ENCODE results near the gene ZNF423.
"Not testable (repeated sequence)": the region's sequence is repeated elsewhere in the genome, so short reads cannot be mapped to it uniquely, and the experiment has no call there.

The ZNF423 gene

DNA sequence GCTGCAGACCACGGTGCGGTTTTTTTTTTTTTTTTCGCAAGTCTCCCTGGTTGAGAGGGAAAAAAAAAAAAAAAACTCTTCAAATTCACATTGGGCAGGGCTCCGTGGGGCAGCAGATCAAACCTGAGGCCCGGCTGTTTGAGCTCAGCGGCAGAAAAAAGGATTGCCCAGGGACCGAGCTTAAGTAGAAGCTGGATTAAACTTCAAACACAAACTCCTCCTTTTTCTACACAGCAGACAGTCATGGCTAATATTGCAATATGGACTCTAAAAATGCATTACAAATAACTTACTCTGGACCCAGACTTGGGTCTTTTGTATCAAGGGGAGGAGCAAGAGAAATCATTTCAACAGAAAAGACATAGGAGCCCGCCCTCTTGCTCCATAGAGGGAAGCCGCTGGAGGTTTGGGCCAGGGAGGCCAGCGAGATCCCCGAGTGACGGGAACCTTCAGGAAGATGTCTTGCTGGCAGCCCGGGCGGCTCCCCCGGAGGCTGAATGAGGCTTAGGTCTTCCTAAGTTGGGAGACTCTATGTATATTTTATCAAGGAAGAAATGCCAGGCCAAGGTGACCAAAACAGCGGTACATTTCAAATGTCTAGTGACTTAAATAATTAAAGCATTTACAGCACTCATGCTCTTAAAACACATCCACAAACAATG, 167.7 kb downstream of the ZNF423 start:
- DNase-seq = no peak

- no peak for DNase-seq
Observed at GRCh38 chr16:49687476-49688002, 168.4 kb downstream of the ZNF423 start.

GRCh38 chr16:49684696-49685095, 171.2 kb downstream of the ZNF423 start:
- no peak for DNase-seq

GRCh38 chr16:49682577-49683165, 173.2 kb downstream of the ZNF423 start:
- DNase-seq = no peak

GRCh38 chr16:49681217-49681883, 174.6 kb downstream of the ZNF423 start:
- no peak for DNase-seq

DNA sequence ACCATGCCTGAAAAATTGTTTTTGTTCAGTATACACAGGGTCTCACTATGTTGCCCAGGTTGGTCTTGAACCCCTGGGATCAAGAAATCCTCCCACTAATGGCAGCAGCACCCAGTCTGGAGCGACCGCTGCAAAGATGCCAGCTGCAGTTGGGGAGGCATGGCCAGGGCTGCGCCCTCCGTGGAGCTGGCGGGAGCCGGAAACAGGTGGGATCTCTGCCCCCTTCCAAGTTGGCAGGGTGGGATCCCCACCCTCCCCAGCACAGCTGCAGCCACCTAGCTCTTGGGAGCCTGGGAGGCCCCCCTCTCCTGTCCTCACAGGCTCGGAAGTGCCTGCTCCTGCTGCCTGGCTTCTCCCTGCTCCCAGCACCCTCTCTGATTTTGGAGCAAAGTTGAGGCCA, 176.8 kb downstream of the ZNF423 start:
- no peak for DNase-seq

DNA sequence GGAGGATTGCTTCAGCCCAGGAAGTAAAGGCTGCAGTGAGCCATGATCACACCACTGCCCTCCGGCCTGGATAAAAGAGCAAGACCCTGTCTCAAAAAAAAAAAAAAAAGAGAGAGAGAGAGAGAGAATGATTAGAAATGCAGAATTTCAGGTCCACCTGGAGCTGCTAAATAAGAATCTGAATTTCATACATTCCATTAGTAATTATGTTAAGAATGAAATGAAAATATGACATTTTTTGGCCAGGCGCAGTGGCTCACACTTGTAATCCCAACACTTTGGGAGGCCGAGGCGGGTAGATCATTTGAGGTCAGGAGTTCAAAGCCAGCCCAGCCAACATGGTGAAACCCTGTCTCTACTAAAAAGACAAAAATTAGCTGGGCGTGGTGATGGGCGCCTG, 178.3 kb downstream of the ZNF423 start:
- not testable (repeated sequence) for DNase-seq

DNA sequence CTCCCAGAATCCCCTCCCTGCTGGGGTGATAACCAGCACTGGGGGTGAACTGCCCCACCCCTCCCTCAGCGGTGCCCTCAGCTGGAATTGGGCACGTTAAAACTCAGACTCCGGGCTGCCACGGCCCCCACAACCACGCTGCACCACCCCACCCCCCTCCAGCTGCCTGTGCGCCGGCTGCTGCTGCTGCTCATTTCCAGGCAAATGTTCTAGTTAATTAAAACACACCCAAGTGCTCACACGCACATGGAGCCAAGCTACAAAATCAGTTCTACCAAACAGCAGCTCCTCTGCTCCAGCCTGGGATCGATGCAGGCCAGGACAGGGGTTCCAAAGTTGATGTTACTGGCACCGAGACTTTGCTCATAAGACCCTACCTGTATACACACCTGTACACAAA, 180.5 kb downstream of the ZNF423 start:
- no peak for DNase-seq

DNA sequence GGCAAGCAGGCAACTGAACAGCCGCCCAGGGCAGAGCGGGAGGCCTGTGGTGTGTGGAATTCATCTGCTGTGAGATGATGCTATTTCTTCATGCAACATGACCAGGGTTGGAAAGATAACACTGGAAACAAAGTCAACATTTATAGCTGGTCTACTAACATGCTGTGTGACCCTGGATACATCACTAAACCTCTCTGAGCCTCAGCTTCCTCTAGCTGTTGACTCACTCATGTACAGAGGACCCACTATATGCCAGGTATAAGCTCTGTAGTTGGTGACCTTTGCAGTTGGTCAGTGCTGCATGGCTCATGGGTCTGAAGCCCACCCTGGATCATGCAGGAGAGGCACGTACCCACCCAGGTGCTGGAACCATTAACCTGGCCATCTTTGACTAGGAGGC, 180.9 kb downstream of the ZNF423 start:
- no peak for DNase-seq

DNA sequence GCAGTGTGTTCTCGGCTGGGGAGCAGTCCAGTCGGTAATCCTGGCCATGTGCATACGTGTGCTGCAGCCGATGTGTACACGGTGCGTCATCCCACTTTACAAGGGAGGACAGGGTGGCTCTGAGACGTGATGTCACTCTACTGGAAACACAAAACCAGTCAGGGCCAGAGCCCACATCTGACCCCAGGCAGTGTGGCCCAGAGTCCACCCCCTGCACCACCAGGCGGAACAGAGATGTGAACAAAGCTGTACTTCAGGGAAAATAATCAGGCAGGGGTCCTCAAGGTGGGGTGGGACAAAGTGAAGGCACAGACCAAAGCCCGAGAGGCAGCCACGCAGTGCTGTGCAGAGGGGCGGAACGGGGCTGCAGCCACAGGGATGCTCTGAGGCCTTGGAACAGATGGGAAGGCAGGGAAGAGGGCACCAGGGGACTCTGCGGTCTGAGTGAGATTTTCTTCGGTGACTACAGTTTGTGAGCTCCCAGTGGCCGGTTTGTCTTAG, 181.5 kb downstream of the ZNF423 start:
- DNase-seq = no peak

DNA sequence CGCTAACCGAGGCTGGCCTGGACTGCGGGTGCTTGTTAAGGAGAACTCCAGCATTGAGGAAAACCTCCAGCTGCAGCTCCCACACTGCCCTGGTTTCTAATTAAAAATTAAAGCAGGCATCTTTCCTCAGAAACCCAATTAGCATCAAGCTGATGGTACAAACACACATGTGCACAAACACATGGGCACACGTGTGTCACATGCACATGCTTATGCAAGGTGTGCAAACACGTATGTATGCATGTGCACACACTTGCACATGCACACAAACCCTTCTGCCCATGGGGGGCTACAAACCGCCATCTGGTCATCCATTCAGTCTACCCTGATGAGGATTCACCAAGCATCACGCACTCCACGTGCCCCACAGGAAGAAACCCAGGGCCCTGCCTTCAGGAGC, 182.5 kb downstream of the ZNF423 start:
- no peak for DNase-seq

GRCh38 chr16:49672753-49673152, 183.2 kb downstream of the ZNF423 start:
- peak; percentile 80 for DNase-seq

DNA sequence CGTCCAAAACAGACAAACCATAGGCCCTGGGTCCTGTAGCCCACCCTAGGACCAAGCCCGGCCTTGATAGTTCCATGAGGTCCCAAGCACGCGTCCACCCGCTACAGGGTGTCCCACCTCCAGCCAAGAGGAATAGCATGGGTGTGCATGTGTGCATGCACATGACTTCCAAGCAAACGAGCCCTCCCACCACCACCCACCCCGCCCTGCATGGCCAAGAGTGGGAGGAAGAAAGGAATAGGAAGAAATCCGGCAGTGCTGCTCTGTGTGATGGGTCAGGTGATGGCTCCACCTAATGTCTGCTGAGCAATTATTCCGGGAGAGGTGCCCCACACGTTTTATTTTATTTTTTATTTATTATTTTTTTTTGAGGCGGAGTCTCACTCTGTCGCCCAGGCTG, 184.6 kb downstream of the ZNF423 start:
- DNase-seq = no peak

- DNase-seq = no peak
Observed at GRCh38 chr16:49670627-49671026, 185.3 kb downstream of the ZNF423 start.

GRCh38 chr16:49665482-49666230, 190.3 kb downstream of the ZNF423 start:
- no peak for DNase-seq

GRCh38 chr16:49664221-49665215, 191.4 kb downstream of the ZNF423 start:
- DNase-seq = no peak

DNA sequence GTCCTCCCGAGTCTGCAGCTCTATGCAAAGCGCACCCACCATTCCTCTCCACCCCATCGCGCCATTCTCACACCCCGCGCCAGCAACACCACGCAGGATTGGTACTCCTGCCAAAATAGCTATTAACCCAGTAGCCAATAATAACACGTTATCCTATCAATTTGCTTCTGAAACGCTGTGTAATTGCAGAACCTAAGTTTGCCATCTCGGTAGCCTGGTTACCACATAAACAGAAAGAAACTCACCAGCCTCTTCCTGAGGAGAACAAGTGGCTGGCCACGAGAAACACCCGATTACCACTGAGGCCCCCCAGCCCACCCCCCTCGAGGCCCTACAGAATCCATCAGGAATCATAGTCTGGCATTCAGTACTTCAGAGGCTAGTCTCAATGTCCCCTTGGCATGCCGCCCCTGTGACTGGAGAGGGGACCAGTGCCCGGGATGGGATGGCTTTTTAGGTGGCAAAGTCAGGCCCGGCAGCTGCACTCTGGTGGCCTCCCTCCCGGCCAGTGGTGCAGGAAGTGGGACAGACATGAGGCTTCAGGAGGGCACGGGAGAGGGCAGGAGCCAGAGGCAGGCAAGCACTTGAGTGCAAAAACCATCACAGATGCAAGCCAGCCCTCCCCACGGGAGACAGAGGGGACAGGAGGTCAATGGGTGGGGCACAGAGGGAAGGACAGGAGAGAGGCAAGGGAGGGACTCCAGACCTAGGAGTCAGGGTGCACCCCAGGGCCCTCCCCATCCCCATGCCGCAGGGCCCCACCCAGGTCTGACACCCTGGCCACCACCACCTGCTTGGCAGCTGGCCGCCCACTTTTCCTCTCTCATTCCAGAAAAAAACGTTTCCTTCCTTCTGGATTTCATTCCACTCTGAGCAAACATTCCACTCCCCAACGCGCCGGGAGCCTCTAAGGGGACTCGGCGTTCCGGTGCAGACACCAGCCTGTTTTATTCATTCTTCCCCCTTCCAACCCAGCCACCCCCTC, 192.5 kb downstream of the ZNF423 start:
- DNase-seq = peak; percentile 14

- no peak for DNase-seq
Observed at GRCh38 chr16:49662569-49662968, 193.3 kb downstream of the ZNF423 start.

- no peak for DNase-seq
Observed at GRCh38 chr16:49661465-49662187, 194.3 kb downstream of the ZNF423 start.

DNA sequence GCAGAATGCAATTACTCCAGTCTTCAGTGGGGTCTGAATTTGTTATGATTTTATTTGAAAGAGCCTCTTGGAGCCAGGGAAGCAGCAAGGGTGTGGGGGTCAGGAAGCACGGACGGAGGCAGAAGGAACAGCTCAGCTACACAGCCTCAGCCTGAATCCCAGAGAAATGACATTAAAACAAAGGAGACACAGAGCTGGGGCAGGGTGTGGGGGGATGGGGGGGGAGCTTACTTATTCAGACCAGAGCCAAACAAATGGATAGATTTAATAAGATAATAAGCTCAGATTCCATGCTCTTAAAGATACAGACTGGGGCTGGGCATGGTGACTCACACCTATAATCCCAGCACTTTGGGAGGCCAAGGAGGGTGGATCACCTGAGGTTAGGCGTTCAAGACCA, 195.3 kb downstream of the ZNF423 start:
- no peak for DNase-seq

All from COR-L47 (cell line).